ENCODE results near the gene KIAA1958. TPM values are rescaled to one million over a fixed set of nuclear protein-coding genes. Genes with fewer than 3 reads are reported as not detected.
A peak's percentile ranks its signal among the peaks of the same experiment; 100 is the strongest.

The KIAA1958 gene
- total and polyA plus RNA-seq, 2 donors (not counting 1 experiment from before 2014, with no cell fraction given), result 2.4 to 15.3 TPM

GRCh38 chr9:112447283-112447761 is 39.3 kb upstream of the KIAA1958 start:
- DNase-seq, result no peak
- peak overlapping the region; percentile 41 for H3K4me2 ChIP-seq (replicated peaks; ENCODE audit: low read depth, low read length, poor library complexity, severe bottlenecking)
- TF ChIP-seq EZH2 (IDR thresholded peaks at IDR 0.05; ENCODE audit: borderline replicate concordance, insufficient read depth, low read depth, low read length, poor library complexity, severe bottlenecking) (no peak), CTCF (IDR thresholded peaks at IDR 0.05) (no peak)
- H3K9me3 ChIP-seq (ENCODE audit: control extremely low read depth in 1 of 3, control insufficient read depth in 2 of 3, insufficient read depth in 1 of 3, low read length in 2 of 3), result no peaks in the 10 kb centered on the region
- H3K27me3 Mint-ChIP-seq, result no peaks in the 10 kb centered on the region
- H3K4me3 ChIP-seq (ENCODE audit: control extremely low read depth in 1 of 5, extremely low read depth in 1 of 5, insufficient read depth in 1 of 5, low read depth in 2 of 5, low read length in 4 of 5), result no peak overlapping the region
- H3K27ac Mint-ChIP-seq, result peak overlapping the region; percentile 55
- ChIA-PET POLR2A (no interaction called here), CTCF (interaction anchor here (4.9 kb wide), 1 partner anchor 345 kb away, joined by 57 read pairs; no protein-coding TSS in a partner anchor)
- intact Hi-C loops (cut with micrococcal nuclease), result loop anchor here (10.0 kb wide), 1 partner anchor 267 kb away; the partner anchor contains the start of gene INIP
- no peaks in the 10 kb centered on the region for H3K27me3 ChIP-seq (replicated peaks in 1 of 4; ENCODE audit: control extremely low read depth in 1 of 4, control insufficient read depth in 3 of 4, insufficient read depth in 4 of 4, low read length in 3 of 4)
- no peak overlapping the region for H2AFZ ChIP-seq (ENCODE audit: insufficient read depth, low read depth, low read length, poor library complexity, severe bottlenecking)
- ATAC-seq (ENCODE audit: low read depth), result no peak
- H3K36me3 ChIP-seq (replicated peaks in 1 of 2; ENCODE audit: control extremely low read depth in 1 of 2, control insufficient read depth in 1 of 2, extremely low read depth in 1 of 2, insufficient read depth in 2 of 2, low read length in 1 of 2), result no peaks in the 10 kb centered on the region
- no peaks in the 10 kb centered on the region for H3K79me2 ChIP-seq (ENCODE audit: control insufficient read depth, insufficient read depth, low read length)
- WGBS (ENCODE audit: insufficient coverage), result 0% methylated on average over 1 of the region's 2 CpGs
- H3K9me3 Mint-ChIP-seq (ENCODE audit: insufficient read depth), result no peaks in the 10 kb centered on the region
- H3K4me1 ChIP-seq (ENCODE audit: control insufficient read depth in 2 of 2, insufficient read depth in 2 of 2, low read length in 2 of 2), result peaks cover 43 to 44% of the 10 kb centered on the region in 2 donors
- H3K27ac ChIP-seq (ENCODE audit: low read length in 2 of 2), result peak overlapping the region in 1 of 2 donors; percentile 45
- peak overlapping the region; percentile 27 for H3K4me3 Mint-ChIP-seq
- peaks cover 41% of the 10 kb centered on the region for H3K4me1 Mint-ChIP-seq
- no peaks in the 10 kb centered on the region for H4K20me1 ChIP-seq (ENCODE audit: control insufficient read depth, insufficient read depth, low read length, poor library complexity, severe bottlenecking)
- H3K9ac ChIP-seq (ENCODE audit: low read length), result peak overlapping the region; percentile 33

GRCh38 chr9:112462855-112463254 is 23.8 kb upstream of the KIAA1958 start:
- Histone ChIP-seq H3K9ac (ENCODE audit: low read length) (no peak overlapping the region), H3K27ac (ENCODE audit: low read length in 2 of 2) (no peak overlapping the region), H4K20me1 (ENCODE audit: control insufficient read depth, insufficient read depth, low read length, poor library complexity, severe bottlenecking) (no peaks in the 10 kb centered on the region), H3K4me2 (replicated peaks; ENCODE audit: low read depth, low read length, poor library complexity, severe bottlenecking) (no peak overlapping the region), H2AFZ (ENCODE audit: insufficient read depth, low read depth, low read length, poor library complexity, severe bottlenecking) (no peak overlapping the region), H3K27me3 (replicated peaks in 1 of 4; ENCODE audit: control extremely low read depth in 1 of 4, control insufficient read depth in 3 of 4, insufficient read depth in 4 of 4, low read length in 3 of 4) (no peaks in the 10 kb centered on the region), H3K4me3 (ENCODE audit: control extremely low read depth in 1 of 5, extremely low read depth in 1 of 5, insufficient read depth in 1 of 5, low read depth in 2 of 5, low read length in 4 of 5) (no peak overlapping the region), H3K9me3 (ENCODE audit: control extremely low read depth in 1 of 3, control insufficient read depth in 2 of 3, insufficient read depth in 1 of 3, low read length in 2 of 3) (peaks cover 0 to 2% (median 0%) of the 10 kb centered on the region in 3 donors), H3K79me2 (ENCODE audit: control insufficient read depth, insufficient read depth, low read length) (no peaks in the 10 kb centered on the region), H3K36me3 (replicated peaks in 1 of 2; ENCODE audit: control extremely low read depth in 1 of 2, control insufficient read depth in 1 of 2, extremely low read depth in 1 of 2, insufficient read depth in 2 of 2, low read length in 1 of 2) (peaks cover 0 to 27% of the 10 kb centered on the region in 2 experiments), H3K4me1 (ENCODE audit: control insufficient read depth in 2 of 2, insufficient read depth in 2 of 2, low read length in 2 of 2) (no peaks in the 10 kb centered on the region)
- ATAC-seq (ENCODE audit: low read depth), result no peak
- CTCF ChIA-PET, result no interaction called here
- POLR2A ChIA-PET, result interaction anchor here (0.7 kb wide), 1 partner anchor 281 kb away, joined by 4 read pairs; no protein-coding TSS in a partner anchor
- H3K27ac Mint-ChIP-seq, result no peak overlapping the region
- intact Hi-C loops (cut with micrococcal nuclease), result no loop called here
- no peak overlapping the region for H3K4me3 Mint-ChIP-seq
- WGBS (ENCODE audit: insufficient coverage), result no CpG with 5 or more reads among the region's 1 CpG
- peaks cover 2% of the 10 kb centered on the region for H3K4me1 Mint-ChIP-seq
- no peaks in the 10 kb centered on the region for H3K9me3 Mint-ChIP-seq (ENCODE audit: insufficient read depth)
- TF ChIP-seq EZH2 (IDR thresholded peaks at IDR 0.05; ENCODE audit: borderline replicate concordance, insufficient read depth, low read depth, low read length, poor library complexity, severe bottlenecking), result no peak
- TF ChIP-seq CTCF (IDR thresholded peaks at IDR 0.05), result no peak
- no peak for DNase-seq
- H3K27me3 Mint-ChIP-seq, result no peaks in the 10 kb centered on the region
